ENCODE results near the gene TEX35.

- TF ChIP-seq, protein P1, sequence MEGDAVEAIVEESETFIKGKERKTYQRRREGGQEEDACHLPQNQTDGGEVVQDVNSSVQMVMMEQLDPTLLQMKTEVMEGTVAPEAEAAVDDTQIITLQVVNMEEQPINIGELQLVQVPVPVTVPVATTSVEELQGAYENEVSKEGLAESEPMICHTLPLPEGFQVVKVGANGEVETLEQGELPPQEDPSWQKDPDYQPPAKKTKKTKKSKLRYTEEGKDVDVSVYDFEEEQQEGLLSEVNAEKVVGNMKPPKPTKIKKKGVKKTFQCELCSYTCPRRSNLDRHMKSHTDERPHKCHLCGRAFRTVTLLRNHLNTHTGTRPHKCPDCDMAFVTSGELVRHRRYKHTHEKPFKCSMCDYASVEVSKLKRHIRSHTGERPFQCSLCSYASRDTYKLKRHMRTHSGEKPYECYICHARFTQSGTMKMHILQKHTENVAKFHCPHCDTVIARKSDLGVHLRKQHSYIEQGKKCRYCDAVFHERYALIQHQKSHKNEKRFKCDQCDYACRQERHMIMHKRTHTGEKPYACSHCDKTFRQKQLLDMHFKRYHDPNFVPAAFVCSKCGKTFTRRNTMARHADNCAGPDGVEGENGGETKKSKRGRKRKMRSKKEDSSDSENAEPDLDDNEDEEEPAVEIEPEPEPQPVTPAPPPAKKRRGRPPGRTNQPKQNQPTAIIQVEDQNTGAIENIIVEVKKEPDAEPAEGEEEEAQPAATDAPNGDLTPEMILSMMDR (conservative IDR thresholded peaks at IDR 0.05 in 1 of 2, IDR thresholded peaks at IDR 0.05 in 1 of 2; ENCODE audit: extremely low read depth in 1 of 2, insufficient read depth in 1 of 2, low read depth in 1 of 2, low read length in 2 of 2) = no peak
- TF ChIP-seq EZH2 (IDR thresholded peaks at IDR 0.05; ENCODE audit: borderline replicate concordance, low read length) = no peak
Observed at GRCh38 chr1:178487070-178487615, 25.8 kb upstream of the TEX35 start.
